Testis (tissue), 2 donors: ENCODE results near the gene SLC23A2.

Experiments used
- CTCF ChIP-seq, 3 experiments: fragments of 450-650 bp in 2 of 3; fragments of 200-600 bp in 1 of 3; sonication (generic) in 1 of 3; IDR thresholded peaks; one replicate each; pipeline ENCODE4 v1.5.1; 2016 to 2019; ENCODE audit warnings: antibody characterized with exemption in 3 of 3, mild to moderate bottlenecking in 2 of 3, moderate library complexity in 1 of 3
- POLR2A ChIP-seq: fragments of 450-650 bp; IDR thresholded peaks from one replicate; pipeline ENCODE4 v1.6.1; 2017; ENCODE audit warnings: antibody characterized with exemption, mild to moderate bottlenecking, moderate library complexity

- no peak for TF ChIP-seq CTCF (IDR thresholded peaks at IDR 0.05)
- no peak for TF ChIP-seq POLR2A
Observed at GRCh38 chr20:4971064-4971463, 30.2 kb downstream of the SLC23A2 start.
